Measurements from ENCODE around the gene SYNM. TPM values are rescaled to one million over a fixed set of nuclear protein-coding genes. Genes with fewer than 3 reads are reported as not detected.

Gene SYNM
- total RNA-seq, 1 donor from 2014 or later: 1.1 TPM

DNA sequence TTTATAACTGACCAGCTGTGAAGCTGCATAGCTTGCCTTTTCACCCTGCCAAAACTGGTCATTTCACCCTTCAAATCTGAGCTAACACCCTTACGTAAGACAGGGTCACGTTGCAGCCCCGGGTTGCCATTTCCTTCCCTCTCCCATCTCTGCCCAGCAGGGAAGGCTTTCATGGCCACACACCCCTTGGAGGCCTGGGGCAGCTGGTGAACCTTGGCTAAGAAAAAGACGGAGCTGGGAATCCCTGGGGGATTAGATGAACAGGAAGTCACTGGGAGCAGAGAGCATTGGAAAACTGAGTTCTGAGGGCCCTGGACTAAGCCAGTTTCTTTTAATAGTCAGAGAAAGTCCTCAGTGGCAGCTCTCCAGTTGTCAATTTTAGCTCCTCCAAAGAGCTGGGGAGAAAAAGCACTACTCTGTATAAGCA, 76.7 kb downstream of the SYNM start:
- TF ChIP-seq CTCF (IDR thresholded peaks at IDR 0.05; ENCODE audit: unreplicated experiment): no peak
- Mint-ChIP-seq H3K36me3 (ENCODE audit: insufficient read depth) (peaks cover 14% of the 10 kb centered on the region), H3K4me1 (ENCODE audit: low read depth) (no peaks in the 10 kb centered on the region), H3K4me3 (ENCODE audit: low read depth) (no peak overlapping the region), H3K9me3 (ENCODE audit: low read depth) (no peaks in the 10 kb centered on the region), H3K27me3 (no peaks in the 10 kb centered on the region), H3K27ac (no peak overlapping the region)
- no peak for DNase-seq (ENCODE audit: low spot score, unreplicated experiment)

DNA sequence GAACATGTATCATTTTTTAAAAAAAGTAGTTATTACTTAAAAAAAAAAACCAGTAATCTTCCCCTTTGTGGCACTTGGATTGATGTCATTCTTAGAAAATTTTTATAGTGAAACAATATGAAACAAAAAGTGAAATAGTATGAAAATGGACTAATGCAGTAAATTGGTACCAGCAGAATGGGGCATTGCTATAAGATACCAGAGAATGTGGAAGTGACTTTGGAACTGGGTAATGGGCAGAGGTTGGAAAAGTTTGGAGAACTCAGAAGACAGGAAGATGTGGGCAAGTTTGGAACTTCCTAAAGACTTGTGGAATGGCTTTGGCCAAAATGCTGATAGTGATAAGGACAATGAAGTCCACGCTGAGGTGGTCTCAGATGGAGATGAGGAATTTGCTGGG, 77.9 kb downstream of the SYNM start:
- Mint-ChIP-seq H3K4me1 (ENCODE audit: low read depth) (no peaks in the 10 kb centered on the region), H3K36me3 (ENCODE audit: insufficient read depth) (peaks cover 14% of the 10 kb centered on the region), H3K27me3 (no peaks in the 10 kb centered on the region), H3K9me3 (ENCODE audit: low read depth) (no peaks in the 10 kb centered on the region), H3K27ac (no peak overlapping the region), H3K4me3 (ENCODE audit: low read depth) (no peak overlapping the region)
- no peak for DNase-seq (ENCODE audit: low spot score, unreplicated experiment)
- no peak for TF ChIP-seq CTCF (IDR thresholded peaks at IDR 0.05; ENCODE audit: unreplicated experiment)

Other genes with a start within 250 kb of the SYNM start
- not detected in 2 replicates for gene PGPEP1L, start 97.3 kb upstream of the SYNM start, total RNA-seq
- 23.0 and 28.4 TPM in 2 replicates for gene TTC23, start 144.5 kb downstream of the SYNM start, total RNA-seq
- 36.5 and 44.9 TPM in 2 replicates for gene LRRC28, start 146.4 kb downstream of the SYNM start, total RNA-seq

Measured in progenitor cell of endocrine pancreas (in vitro differentiated cells).